HCT116 (cell line): ENCODE measurements around the gene CSRP1.

Source experiments
- ATF3 ChIP-seq: IDR thresholded peaks from 2 replicates; pipeline ENCODE4 v1.6.1; 2012
- CEBPB ChIP-seq: IDR thresholded peaks from 2 replicates; pipeline ENCODE4 v1.6.1; 2012; ENCODE audit warnings: low read depth
- CTCF ChIP-seq, 3 experiments: fragments of 200-600 bp in 1 of 3; sonication (generic) in 1 of 3; IDR thresholded peaks in 2 of 3; conservative IDR thresholded peaks in 1 of 3; 2 replicates each; pipeline ENCODE4 v1.5.1; 2012 to 2017; ENCODE audit warnings: low read depth in 2 of 3, low read length in 2 of 3, antibody characterized with exemption in 1 of 3, borderline replicate concordance in 1 of 3, control low read depth in 1 of 3, mild to moderate bottlenecking in 1 of 3, mixed read lengths in 1 of 3, mixed run types in 1 of 3, moderate library complexity in 1 of 3; ENCODE audit not compliant: insufficient read depth in 1 of 3
- EZH2 ChIP-seq: fragments of 200-600 bp; sonication (generic); IDR thresholded peaks from 2 replicates; pipeline ENCODE4 v1.6.1; 2017; ENCODE audit warnings: antibody characterized with exemption, mixed run types
- JUND ChIP-seq: IDR thresholded peaks from 2 replicates; pipeline ENCODE4 v1.6.1; 2012
- POLR2A ChIP-seq: IDR thresholded peaks from 2 replicates; pipeline ENCODE4 v1.7.0; 2011; ENCODE audit warnings: borderline replicate concordance; ENCODE audit not compliant: insufficient read depth, insufficient read length; ENCODE audit errors: extremely low read depth
- POLR2AphosphoS5 ChIP-seq: IDR thresholded peaks from 2 replicates; pipeline ENCODE4 v1.6.1; 2011; ENCODE audit warnings: mild to moderate bottlenecking, low read depth, low read length, moderate library complexity
- RAD21 ChIP-seq: IDR thresholded peaks from 2 replicates; pipeline ENCODE4 v1.6.1; 2012; ENCODE audit warnings: low read depth, mild to moderate bottlenecking
- REST ChIP-seq: IDR thresholded peaks from 2 replicates; pipeline ENCODE4 v1.6.1; 2012; ENCODE audit warnings: low read depth
- SIN3A ChIP-seq: IDR thresholded peaks from 2 replicates; pipeline ENCODE4 v1.6.1; 2012; ENCODE audit warnings: low read depth
- ZFX ChIP-seq: fragments of 450-650 bp; IDR thresholded peaks from 2 replicates; pipeline ENCODE4 v1.6.1; 2017
- ZNF274 ChIP-seq: fragments of 200-500 bp; sonication (Bioruptor generic); IDR thresholded peaks from 2 replicates; pipeline ENCODE4 v1.6.1; 2014; ENCODE audit warnings: mild to moderate bottlenecking, low read depth, low read length, inconsistent platforms

- no peak for TF ChIP-seq CTCF (IDR thresholded peaks at IDR 0.05 in 2 of 3, conservative IDR thresholded peaks at IDR 0.05 in 1 of 3; ENCODE audit: borderline replicate concordance in 1 of 3, insufficient read depth in 1 of 3, low read depth in 2 of 3, low read length in 2 of 3)
- TF ChIP-seq EZH2 = no peak
- no peak for TF ChIP-seq ZFX
- TF ChIP-seq REST = no peak
- no peak for TF ChIP-seq CEBPB
- no peak for TF ChIP-seq POLR2AphosphoS5
- no peak for TF ChIP-seq RAD21
- no peak for TF ChIP-seq JUND
- no peak for TF ChIP-seq SIN3A
- no peak for TF ChIP-seq POLR2A
- TF ChIP-seq ATF3 = no peak
- no peak for TF ChIP-seq ZNF274
Observed at GRCh38 chr1:201475915-201476669, 30.8 kb downstream of the CSRP1 start.
